A549 (cell line): Measurements from ENCODE around the gene MYOM1. TPM values are rescaled to one million over a fixed set of nuclear protein-coding genes. Genes with fewer than 3 reads are reported as not detected.

Source experiments
- ATAC-seq, 2 experiments: fragments of 200-7000 bp in 1 of 2; fragments of >200 bp in 1 of 2; cut with Nextera tagmentation in 1 of 2; cut with Tn5 transposase in 1 of 2; 3 replicates each; pipeline versions ENCODE4 v1.8.0 to v1.9.1; 2018 to 2020; ENCODE audit warnings: mild to moderate bottlenecking in 1 of 2, moderate library complexity in 1 of 2
- CTCF ChIA-PET: fragments of 300-600 bp; sonication (Branson Sonifier 250); formaldehyde crosslinking; extraction: SDS; loops from one replicate; lab custom pipeline; 2021; ENCODE audit warnings: antibody characterized with exemption, inconsistent platforms; lab: Yijun Ruan, JAX
- POLR2A ChIA-PET: fragments of 350-600 bp; formaldehyde crosslinking; extraction: SDS; loops from one replicate; lab custom pipeline; 2021; ENCODE audit warnings: antibody characterized with exemption, inconsistent platforms; lab: Yijun Ruan, JAX
- DNase-seq, 2 experiments: peaks; one replicate each; pipeline versions ENCODE4 v3.0.0 to v3.0.0-alpha.2; 2011 to 2016; ENCODE audit warnings: low read depth in 1 of 2, low spot score in 1 of 2
- FAIRE-seq: peaks from 2 replicates; lab custom pipeline; 2011; peaks lifted over from hg19 to GRCh38; lab: Jason Lieb, UNC
- H3K27ac ChIP-seq, 2 experiments: fragments of >200 bp; sonication (Bioruptor Twin); formaldehyde crosslinking; 3 replicates each; pipeline ENCODE4 v1.5.1; 2016 to 2017
- H3K4me1 ChIP-seq: fragments of >200 bp; sonication (Bioruptor Twin); formaldehyde crosslinking; 3 replicates; pipeline ENCODE4 v1.6.1; 2016
- H3K4me2 ChIP-seq: fragments of >200 bp; sonication (Bioruptor Twin); formaldehyde crosslinking; 3 replicates; pipeline ENCODE4 v1.6.1; 2016
- H3K4me3 ChIP-seq: fragments of >200 bp; sonication (Bioruptor Twin); formaldehyde crosslinking; 3 replicates; pipeline ENCODE4 v1.5.1; 2016
- H3K9me3 ChIP-seq: fragments of >200 bp; sonication (Bioruptor Twin); formaldehyde crosslinking; 3 replicates; pipeline ENCODE4 v1.6.1; 2016
- CBX2 ChIP-seq: fragments of 200-600 bp; sonication (generic); IDR thresholded peaks from 2 replicates; pipeline ENCODE4 v1.6.1; 2016; ENCODE audit warnings: low read depth, mild to moderate bottlenecking, borderline replicate concordance
- CHD4 ChIP-seq: fragments of 200-600 bp; sonication (generic); IDR thresholded peaks from 2 replicates; pipeline ENCODE4 v1.6.1; 2016; ENCODE audit warnings: antibody characterized with exemption, mild to moderate bottlenecking, borderline replicate concordance
- CTCF ChIP-seq: fragments of >200 bp; sonication (Bioruptor Twin); formaldehyde crosslinking; IDR thresholded peaks from 3 replicates; pipeline ENCODE4 v1.5.1; 2016
- EHMT2 ChIP-seq: fragments of 200-600 bp; sonication (generic); IDR thresholded peaks from 2 replicates; pipeline ENCODE4 v1.6.1; 2016; ENCODE audit warnings: antibody characterized with exemption, low read depth, mild to moderate bottlenecking, moderate library complexity
- ELK1 ChIP-seq: fragments of 150-350 bp; IDR thresholded peaks from 2 replicates; pipeline ENCODE4 v1.6.1; 2014; ENCODE audit warnings: low read depth, mild to moderate bottlenecking, low read length
- ESRRA ChIP-seq: fragments of 150-350 bp; IDR thresholded peaks from 2 replicates; pipeline ENCODE4 v1.6.1; 2014; ENCODE audit warnings: mild to moderate bottlenecking, low read length, borderline replicate concordance
- FOXS1 ChIP-seq: fragments of 250-450 bp; sonication (Bioruptor Pico); IDR thresholded peaks from 2 replicates; pipeline ENCODE4 v1.5.0; 2020; ENCODE audit warnings: mild to moderate bottlenecking, moderate library complexity
- GATA3 ChIP-seq: IDR thresholded peaks from 2 replicates; pipeline ENCODE4 v1.6.1; 2012; ENCODE audit warnings: borderline replicate concordance
- HDAC2 ChIP-seq: fragments of 200-600 bp; sonication (generic); IDR thresholded peaks from 2 replicates; pipeline ENCODE4 v1.6.1; 2016
- HES2 ChIP-seq: fragments of >200 bp; sonication (Bioruptor Twin); formaldehyde crosslinking; IDR thresholded peaks from 2 replicates; pipeline ENCODE4 v1.6.1; 2016
- HMGXB4 ChIP-seq: fragments of 250-450 bp; sonication (Bioruptor Pico); IDR thresholded peaks from 2 replicates; pipeline ENCODE4 v1.5.0; 2021; ENCODE audit warnings: mild to moderate bottlenecking, moderate library complexity, borderline replicate concordance
- JUN ChIP-seq, 2 experiments: fragments of >200 bp; sonication (Bioruptor Twin); formaldehyde crosslinking; IDR thresholded peaks; 2 replicates in 1 of 2; 3 replicates in 1 of 2; pipeline ENCODE4 v1.6.1; 2016 to 2017
- MAX ChIP-seq: IDR thresholded peaks from 2 replicates; pipeline ENCODE4 v1.6.1; 2012
- MAZ ChIP-seq: fragments of 150-350 bp; IDR thresholded peaks from 2 replicates; pipeline ENCODE4 v1.6.1; 2014; ENCODE audit warnings: antibody characterized with exemption, low read depth, low read length, borderline replicate concordance
- NFE2L2 ChIP-seq: fragments of 150-350 bp; conservative IDR thresholded peaks from 2 replicates; pipeline ENCODE4 v1.6.1; 2014; ENCODE audit warnings: low read length
- RAD21 ChIP-seq, 2 experiments: fragments of >200 bp in 1 of 2; sonication (Bioruptor Twin) in 1 of 2; formaldehyde crosslinking in 1 of 2; IDR thresholded peaks in 1 of 2; conservative IDR thresholded peaks in 1 of 2; 2 replicates in 1 of 2; 3 replicates in 1 of 2; pipeline ENCODE4 v1.6.1; 2012 to 2018; ENCODE audit warnings: inconsistent platforms in 1 of 2
- ZC3H11A ChIP-seq: fragments of 450-650 bp; IDR thresholded peaks from 2 replicates; pipeline ENCODE4 v1.6.1; 2014; ENCODE audit warnings: antibody characterized with exemption, mild to moderate bottlenecking
- ZFP36 ChIP-seq: fragments of 450-650 bp; IDR thresholded peaks from 2 replicates; pipeline ENCODE4 v1.6.1; 2014; ENCODE audit warnings: borderline replicate concordance; ENCODE audit not compliant: partially characterized antibody
- WGBS: methylation state at CpG from one replicate; pipeline ENCODE4 v1.1.6; 2017; ENCODE audit errors: missing lambda C conversion rate; 5-methylcytosine and 5-hydroxymethylcytosine counted together
- polyA plus RNA-seq, 4 experiments: library from polyadenylated mRNA; depleted of rRNA in 3 of 4; stranded (reverse); fragments of >200 nt; fragmentation: RNase III in 1 of 4; extraction: RNeasy Plus Mini Kit Qiagen cat#74134 plus additional on column Dnase treatment in 1 of 4; gene quantifications; 2 replicates in 3 of 4; 3 replicates in 1 of 4; pipeline ENCODE4 v1.2.3, GENCODE V29; 2011 to 2017

The MYOM1 gene
- polyA plus RNA-seq, 2 of the 4 experiments (the other 2 are of a cell fraction): 0.18 to 0.30 TPM

- ChIA-PET POLR2A (no interaction called here), CTCF (interaction anchor here (0.5 to 1.7 kb wide), 4 partner anchors 35 to 149 kb away, joined by 3 to 7 read pairs (median 3); no protein-coding TSS in a partner anchor)
- ATAC-seq: no peak
Measured at GRCh38 chr18:3097082-3097481, 122.7 kb downstream of the MYOM1 start.

GRCh38 chr18:3095921-3096320 lies 123.8 kb downstream of the MYOM1 start:
- H3K9me3 ChIP-seq: no peaks in the 10 kb centered on the region
- no peak for FAIRE-seq
- H3K4me3 ChIP-seq: no peak overlapping the region
- TF ChIP-seq HDAC2: no peak
- TF ChIP-seq CTCF: no peak
- no peak for TF ChIP-seq CBX2
- TF ChIP-seq ZC3H11A: no peak
- TF ChIP-seq ESRRA: no peak
- TF ChIP-seq, all 56 proteins: peak for 0
- DNase-seq (no peak), ATAC-seq (no peak)
- POLR2A ChIA-PET: no interaction called here
- CTCF ChIA-PET: interaction anchor here (0.7 to 1.7 kb wide), 3 partner anchors 22 to 81 kb away, joined by 3 to 4 read pairs (median 3); no protein-coding TSS in a partner anchor
- no peak overlapping the region for H3K4me2 ChIP-seq
- WGBS: 87% methylated on average over 5 of the region's 5 CpGs
- no peak overlapping the region for H3K27ac ChIP-seq
- H3K4me1 ChIP-seq: no peaks in the 10 kb centered on the region

More at GRCh38 chr18:3097082-3097481, 122.7 kb downstream of the MYOM1 start:
- no peak for DNase-seq
- whole genome bisulfite sequencing: 24% methylated on average over 1 of the region's 1 CpG
- no peaks in the 10 kb centered on the region for H3K9me3 ChIP-seq
- TF ChIP-seq MAZ (no peak), JUN (IDR thresholded peaks at IDR 0.05) (no peak), ELK1 (no peak), ZFP36 (no peak), HMGXB4 (no peak), GATA3 (no peak), FOXS1 (CRISPR knock-in tag) (no peak)
- no peak for FAIRE-seq
- no peak overlapping the region for H3K4me3 ChIP-seq
- H3K4me2 ChIP-seq: no peak overlapping the region
- no peaks in the 10 kb centered on the region for H3K4me1 ChIP-seq
- H3K27ac ChIP-seq: no peak overlapping the region

- Histone ChIP-seq H3K4me3 (no peak overlapping the region), H3K4me2 (no peak overlapping the region), H3K27ac (no peak overlapping the region), H3K4me1 (no peaks in the 10 kb centered on the region), H3K9me3 (no peaks in the 10 kb centered on the region)
- ChIA-PET POLR2A (no interaction called here), CTCF (interaction anchor here (0.8 to 1.7 kb wide), 3 partner anchors 13 to 68 kb away, joined by 3 to 4 read pairs (median 3); no protein-coding TSS in a partner anchor)
- ATAC-seq: no peak
- no peak for DNase-seq
- no peak for FAIRE-seq
- no peak for TF ChIP-seq NFE2L2
- no peak for TF ChIP-seq RAD21 (conservative IDR thresholded peaks at IDR 0.05 in 1 of 2, IDR thresholded peaks at IDR 0.05 in 1 of 2)
- no peak for TF ChIP-seq CHD4
- TF ChIP-seq ELK1: no peak
- TF ChIP-seq EHMT2: no peak
- TF ChIP-seq HES2: no peak
- TF ChIP-seq MAX: no peak
- no peak for TF ChIP-seq ZFP36
Measured at GRCh38 chr18:3094338-3094684, 125.5 kb downstream of the MYOM1 start.
